Retinal pigment epithelial cell (primary cell): ENCODE results near the gene TSPAN14.

ENCODE experiments used
- DNase-seq: peaks from one replicate; pipeline ENCODE4 v3.0.0-alpha.2; 2010; ENCODE audit warnings: low read depth
- H3K4me3 ChIP-seq: 2 replicates; pipeline ENCODE4 v1.5.1; 2011; ENCODE audit warnings: mild to moderate bottlenecking, low read length, control low read depth, moderate library complexity
- TF ChIP-seq, protein P1 (sequence below): conservative IDR thresholded peaks from 2 replicates; pipeline ENCODE4 v1.5.1; 2011; ENCODE audit warnings: low read depth, low read length, control low read depth, inconsistent platforms

The TSPAN14 gene

GRCh38 chr10:80554050-80554449 is 99.9 kb downstream of the TSPAN14 start:
- DNase-seq = no peak

GRCh38 chr10:80555415-80555814 is 101.3 kb downstream of the TSPAN14 start:
- H3K4me3 ChIP-seq = no peak overlapping the region
- DNase-seq = no peak
- TF ChIP-seq, protein P1, sequence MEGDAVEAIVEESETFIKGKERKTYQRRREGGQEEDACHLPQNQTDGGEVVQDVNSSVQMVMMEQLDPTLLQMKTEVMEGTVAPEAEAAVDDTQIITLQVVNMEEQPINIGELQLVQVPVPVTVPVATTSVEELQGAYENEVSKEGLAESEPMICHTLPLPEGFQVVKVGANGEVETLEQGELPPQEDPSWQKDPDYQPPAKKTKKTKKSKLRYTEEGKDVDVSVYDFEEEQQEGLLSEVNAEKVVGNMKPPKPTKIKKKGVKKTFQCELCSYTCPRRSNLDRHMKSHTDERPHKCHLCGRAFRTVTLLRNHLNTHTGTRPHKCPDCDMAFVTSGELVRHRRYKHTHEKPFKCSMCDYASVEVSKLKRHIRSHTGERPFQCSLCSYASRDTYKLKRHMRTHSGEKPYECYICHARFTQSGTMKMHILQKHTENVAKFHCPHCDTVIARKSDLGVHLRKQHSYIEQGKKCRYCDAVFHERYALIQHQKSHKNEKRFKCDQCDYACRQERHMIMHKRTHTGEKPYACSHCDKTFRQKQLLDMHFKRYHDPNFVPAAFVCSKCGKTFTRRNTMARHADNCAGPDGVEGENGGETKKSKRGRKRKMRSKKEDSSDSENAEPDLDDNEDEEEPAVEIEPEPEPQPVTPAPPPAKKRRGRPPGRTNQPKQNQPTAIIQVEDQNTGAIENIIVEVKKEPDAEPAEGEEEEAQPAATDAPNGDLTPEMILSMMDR = no peak

More at GRCh38 chr10:80554050-80554449, 99.9 kb downstream of the TSPAN14 start:
- TF ChIP-seq, protein P1 = no peak
- no peak overlapping the region for H3K4me3 ChIP-seq

DNA sequence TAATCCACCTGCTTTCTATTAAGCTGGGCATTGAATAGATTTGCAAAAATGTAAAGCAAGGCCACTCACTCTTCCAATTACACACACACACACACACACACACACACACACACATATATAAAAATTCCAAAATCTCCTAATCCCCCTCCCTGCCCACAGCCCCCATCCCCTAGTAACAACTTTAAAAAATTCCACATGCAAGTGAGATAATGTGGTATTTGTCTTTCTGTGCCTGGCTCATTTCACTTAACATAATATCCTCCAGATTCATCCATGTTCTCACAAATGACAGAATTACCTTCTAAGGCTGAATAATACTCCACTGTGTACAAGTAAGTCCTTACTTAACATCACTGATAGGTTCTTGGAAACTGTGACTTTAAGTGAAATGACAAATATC is 107.8 kb downstream of the TSPAN14 start:
- TF ChIP-seq, protein P1 = no peak
- DNase-seq = no peak
- no peak overlapping the region for H3K4me3 ChIP-seq

DNA sequence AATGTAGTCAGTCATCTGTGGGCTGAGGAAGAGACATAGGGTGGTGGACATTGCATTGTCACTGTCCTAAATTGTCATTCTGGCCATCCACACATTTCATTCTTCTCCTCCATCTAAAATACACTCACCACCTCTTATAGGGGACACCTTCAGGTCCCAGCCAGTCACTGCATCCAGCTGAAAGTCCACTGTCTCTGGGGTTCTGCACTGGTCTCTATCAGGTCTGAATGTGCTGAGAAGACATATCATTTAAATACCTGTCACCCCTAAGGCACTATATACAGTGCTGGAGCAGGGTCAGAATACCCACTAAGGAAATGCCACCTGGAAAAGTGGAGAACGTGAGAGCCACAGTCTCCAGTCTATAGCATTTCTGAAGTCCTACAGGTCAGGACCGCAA is 113.2 kb downstream of the TSPAN14 start:
- TF ChIP-seq, protein P1 = no peak
- DNase-seq = no peak
- no peak overlapping the region for H3K4me3 ChIP-seq

- no peak overlapping the region for H3K4me3 ChIP-seq
- TF ChIP-seq, protein P1 = no peak
- DNase-seq = no peak
Observed at GRCh38 chr10:80569131-80569895, 115.2 kb downstream of the TSPAN14 start.

GRCh38 chr10:80571352-80571751 is 117.2 kb downstream of the TSPAN14 start:
- no peak overlapping the region for H3K4me3 ChIP-seq
- TF ChIP-seq, protein P1 = no peak
- DNase-seq = no peak

DNA sequence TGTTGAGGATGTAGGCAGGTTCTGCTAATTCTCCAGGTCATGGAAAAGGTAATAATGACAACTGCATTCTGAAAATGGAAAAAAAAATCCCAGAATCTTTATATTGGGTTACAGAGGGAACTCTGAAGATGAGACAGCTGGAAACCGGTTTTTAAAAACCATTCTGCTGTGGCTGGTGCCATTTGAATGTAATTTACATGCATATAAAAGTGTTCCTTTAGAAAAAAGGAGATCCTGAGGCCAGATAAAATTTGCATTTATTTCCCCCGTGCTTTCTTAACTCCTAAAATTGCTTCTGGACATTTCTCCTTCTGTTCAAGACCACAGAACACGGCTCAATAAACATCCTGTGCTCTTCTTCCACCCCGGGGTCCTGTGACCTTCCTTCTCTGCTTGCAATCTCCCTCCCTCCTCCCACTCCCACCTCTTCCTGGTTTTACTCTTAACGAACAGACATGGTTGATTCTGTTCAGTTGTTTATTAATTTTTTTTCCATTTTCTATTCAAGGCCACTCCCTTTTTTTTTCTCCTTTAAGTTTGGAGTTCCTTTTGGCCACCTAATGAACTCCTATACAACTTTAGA is 125.2 kb downstream of the TSPAN14 start:
- TF ChIP-seq, protein P1 = no peak
- H3K4me3 ChIP-seq = no peak overlapping the region
- no peak for DNase-seq
